ENCODE results near the gene DSCAM. TPM values are rescaled to one million over a fixed set of nuclear protein-coding genes. Genes with fewer than 3 reads are reported as not detected.

DSCAM gene
- polyA plus RNA-seq, 1 donor, result 0.85 TPM

DNA sequence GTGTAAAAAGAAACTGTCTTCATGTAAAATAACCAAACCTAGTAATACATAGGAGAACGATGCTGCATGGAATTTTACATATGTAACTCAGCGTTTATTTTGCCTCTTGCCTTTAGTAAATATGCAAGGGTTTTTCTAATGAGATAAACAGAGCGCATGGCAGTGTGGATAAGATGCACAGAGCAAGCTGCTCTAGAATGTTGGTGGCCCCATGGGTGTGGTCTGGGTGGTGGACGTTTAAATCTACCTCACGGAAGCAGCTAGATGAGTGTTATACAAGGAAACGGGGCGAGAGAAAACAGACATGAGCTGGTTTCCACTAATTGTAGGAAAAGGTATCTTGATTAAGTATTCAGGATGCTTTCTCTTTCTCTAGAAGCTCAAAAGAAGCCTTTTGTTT is 205.9 kb downstream of the DSCAM start:
- H3K4me3 ChIP-seq (ENCODE audit: low read length), result no peak overlapping the region
- no peak overlapping the region for H3K27ac ChIP-seq (ENCODE audit: low read length)
- no peaks in the 10 kb centered on the region for H3K27me3 ChIP-seq (ENCODE audit: control insufficient read depth, insufficient read depth, low read length)
- H3K4me1 ChIP-seq (ENCODE audit: control insufficient read depth, insufficient read depth, low read length), result no peaks in the 10 kb centered on the region
- no peaks in the 10 kb centered on the region for H3K9me3 ChIP-seq (ENCODE audit: control insufficient read depth, low read depth, low read length)
- no peak for DNase-seq
- no peaks in the 10 kb centered on the region for H3K36me3 ChIP-seq (ENCODE audit: control insufficient read depth, insufficient read depth, low read length)
- 68% methylated on average over 3 of the region's 7 CpGs for WGBS (ENCODE audit: insufficient coverage, low lambda C conversion rate)

DNA sequence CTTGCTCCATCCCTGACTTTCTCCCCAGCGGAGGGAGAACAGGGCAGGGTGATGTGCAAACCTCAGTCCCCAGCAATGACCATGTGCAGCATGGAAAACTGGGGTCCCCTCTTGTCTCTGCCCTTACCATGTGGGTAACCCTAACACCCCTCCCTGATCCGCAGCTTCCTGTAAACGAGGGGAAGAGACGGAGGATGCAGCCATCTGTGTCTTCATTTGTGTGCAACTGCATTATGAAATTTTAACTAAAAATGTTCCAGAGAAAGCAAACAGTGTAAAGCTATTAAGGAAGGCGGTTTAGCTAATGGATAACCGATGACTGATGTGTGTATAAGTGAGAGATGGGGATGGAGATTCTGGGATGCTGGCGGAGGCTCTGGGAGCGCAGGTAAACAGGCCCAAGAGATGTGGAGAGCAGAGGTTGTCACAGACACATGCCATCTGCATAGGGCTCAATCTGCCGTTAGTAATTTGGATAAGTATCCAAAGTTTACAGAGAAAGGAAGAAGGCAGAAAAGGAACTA is 206.6 kb downstream of the DSCAM start:
- H3K4me3 ChIP-seq (ENCODE audit: low read length), result no peak overlapping the region
- H3K27ac ChIP-seq (ENCODE audit: low read length), result no peak overlapping the region
- no peaks in the 10 kb centered on the region for H3K36me3 ChIP-seq (ENCODE audit: control insufficient read depth, insufficient read depth, low read length)
- no peaks in the 10 kb centered on the region for H3K9me3 ChIP-seq (ENCODE audit: control insufficient read depth, low read depth, low read length)
- no peaks in the 10 kb centered on the region for H3K27me3 ChIP-seq (ENCODE audit: control insufficient read depth, insufficient read depth, low read length)
- no peaks in the 10 kb centered on the region for H3K4me1 ChIP-seq (ENCODE audit: control insufficient read depth, insufficient read depth, low read length)
- WGBS (ENCODE audit: insufficient coverage, low lambda C conversion rate), result 16% methylated on average over 2 of the region's 9 CpGs
- no peak for DNase-seq

DNA sequence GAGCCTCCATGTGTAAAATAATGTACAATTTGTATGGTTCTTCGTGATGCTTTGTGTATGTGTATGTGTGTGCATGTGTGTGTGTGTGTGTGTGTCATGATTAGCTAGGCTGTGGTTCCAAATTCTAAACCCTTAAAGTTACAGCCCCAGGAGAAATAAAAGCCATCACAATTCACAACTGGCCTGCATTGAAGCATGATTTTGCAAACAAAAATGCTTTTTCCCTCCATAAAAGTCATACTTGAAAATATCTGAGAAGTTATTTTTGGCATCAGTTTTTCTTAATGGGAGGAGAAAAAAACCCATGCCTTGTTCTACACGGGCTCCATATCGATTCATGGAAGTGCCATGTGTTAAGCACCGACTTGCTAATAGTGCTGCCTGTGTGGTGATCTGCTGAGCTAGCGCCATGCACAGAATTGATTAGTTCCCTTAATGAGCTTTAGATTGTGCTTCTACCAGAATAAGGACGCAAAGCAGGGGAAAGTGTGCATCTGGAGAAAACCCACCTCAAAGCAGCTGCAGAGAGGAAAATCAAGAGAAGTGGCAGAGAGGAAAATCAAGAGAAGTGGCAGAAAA is 207.3 kb downstream of the DSCAM start:
- DNase-seq, result no peak
- Histone ChIP-seq H3K9me3 (ENCODE audit: control insufficient read depth, low read depth, low read length) (no peaks in the 10 kb centered on the region), H3K27ac (ENCODE audit: low read length) (no peak overlapping the region), H3K4me3 (ENCODE audit: low read length) (no peak overlapping the region), H3K4me1 (ENCODE audit: control insufficient read depth, insufficient read depth, low read length) (no peaks in the 10 kb centered on the region), H3K36me3 (ENCODE audit: control insufficient read depth, insufficient read depth, low read length) (no peaks in the 10 kb centered on the region), H3K27me3 (ENCODE audit: control insufficient read depth, insufficient read depth, low read length) (no peaks in the 10 kb centered on the region)
- 78% methylated on average over 4 of the region's 6 CpGs for WGBS (ENCODE audit: insufficient coverage, low lambda C conversion rate)

DNA sequence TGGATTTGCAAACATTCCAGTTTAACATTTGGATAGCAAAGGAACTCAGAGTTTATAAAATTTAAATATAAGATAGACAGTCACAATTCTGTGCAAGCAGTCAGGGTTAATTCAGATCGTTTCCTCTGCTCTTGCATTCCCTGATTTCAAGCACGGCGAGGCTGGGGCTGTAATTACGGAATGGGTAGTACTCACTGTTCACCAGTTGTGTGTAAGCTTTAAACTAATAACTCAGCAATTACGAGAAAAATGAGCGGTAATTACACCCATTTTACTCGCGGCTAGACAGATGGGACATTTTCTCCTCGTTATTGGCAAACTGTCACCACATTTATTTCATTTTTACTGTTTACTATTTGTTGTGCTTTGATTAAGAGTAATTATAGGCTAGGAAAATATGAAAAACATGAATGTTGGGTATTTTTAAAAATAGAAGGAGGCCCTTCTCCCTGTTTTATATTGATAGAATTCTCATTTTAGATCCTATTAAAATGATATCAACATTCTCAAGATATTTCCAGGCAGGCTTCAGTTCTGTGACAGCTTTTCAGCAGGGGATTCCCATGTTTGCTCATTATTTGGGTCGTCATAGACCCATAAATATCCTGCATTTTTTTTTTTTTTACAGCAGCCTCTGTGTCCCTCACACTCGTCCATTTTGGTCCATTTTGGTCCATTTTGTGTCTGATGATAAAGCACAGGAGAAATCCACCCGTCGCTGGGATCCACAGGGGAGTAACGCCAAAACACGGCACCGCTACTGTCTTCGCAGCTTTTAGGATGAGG is 208.3 kb downstream of the DSCAM start:
- Histone ChIP-seq H3K27ac (ENCODE audit: low read length) (no peak overlapping the region), H3K4me1 (ENCODE audit: control insufficient read depth, insufficient read depth, low read length) (no peaks in the 10 kb centered on the region), H3K27me3 (ENCODE audit: control insufficient read depth, insufficient read depth, low read length) (no peaks in the 10 kb centered on the region), H3K4me3 (ENCODE audit: low read length) (no peak overlapping the region), H3K9me3 (ENCODE audit: control insufficient read depth, low read depth, low read length) (no peaks in the 10 kb centered on the region), H3K36me3 (ENCODE audit: control insufficient read depth, insufficient read depth, low read length) (no peaks in the 10 kb centered on the region)
- DNase-seq, result no peak
- WGBS (ENCODE audit: insufficient coverage, low lambda C conversion rate), result 79% methylated on average over 7 of the region's 17 CpGs

DNA sequence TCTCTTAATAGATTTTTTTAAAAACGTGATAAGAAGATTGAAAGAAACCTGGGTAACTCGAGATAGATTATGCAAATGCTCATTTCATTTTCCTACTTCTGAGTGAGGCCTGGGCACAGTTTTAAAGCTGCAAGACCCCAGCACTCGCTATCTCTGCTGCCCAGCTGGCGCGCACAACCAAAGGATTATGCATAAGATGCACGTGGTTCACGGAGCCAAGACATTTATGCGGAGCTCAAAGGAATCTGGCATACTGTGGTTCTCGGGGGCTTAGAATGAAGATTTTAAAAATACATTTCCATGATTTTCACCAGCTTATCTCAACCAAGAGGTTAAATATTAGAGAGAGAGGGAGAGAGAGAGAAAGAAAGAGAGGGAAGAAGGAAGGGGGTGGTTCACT is 210.9 kb downstream of the DSCAM start:
- no peaks in the 10 kb centered on the region for H3K36me3 ChIP-seq (ENCODE audit: control insufficient read depth, insufficient read depth, low read length)
- 81% methylated on average over 6 of the region's 9 CpGs for WGBS (ENCODE audit: insufficient coverage, low lambda C conversion rate)
- H3K27me3 ChIP-seq (ENCODE audit: control insufficient read depth, insufficient read depth, low read length), result no peaks in the 10 kb centered on the region
- H3K9me3 ChIP-seq (ENCODE audit: control insufficient read depth, low read depth, low read length), result no peaks in the 10 kb centered on the region
- no peak overlapping the region for H3K4me3 ChIP-seq (ENCODE audit: low read length)
- H3K4me1 ChIP-seq (ENCODE audit: control insufficient read depth, insufficient read depth, low read length), result no peaks in the 10 kb centered on the region
- DNase-seq, result no peak
- no peak overlapping the region for H3K27ac ChIP-seq (ENCODE audit: low read length)

DNA sequence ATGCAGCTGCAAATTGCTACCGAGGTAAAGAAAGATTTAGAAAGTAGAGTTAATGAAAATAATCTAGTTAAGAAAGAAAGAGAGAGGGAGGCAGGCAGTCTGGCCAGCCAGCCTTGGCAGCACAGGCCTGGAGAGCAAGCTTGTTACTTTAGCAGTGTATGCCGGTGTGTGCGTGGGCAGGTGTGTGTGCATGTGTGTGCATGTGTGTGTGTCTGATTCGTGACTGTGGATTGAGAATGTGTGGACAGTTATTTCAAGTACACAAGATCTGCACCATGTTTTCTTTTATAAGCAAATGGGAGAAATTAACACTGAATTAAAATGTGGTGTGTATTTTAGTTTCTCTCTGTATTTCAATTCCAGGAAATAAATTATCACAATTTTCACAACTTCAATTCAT is 211.6 kb downstream of the DSCAM start:
- H3K27me3 ChIP-seq (ENCODE audit: control insufficient read depth, insufficient read depth, low read length), result no peaks in the 10 kb centered on the region
- no peak for DNase-seq
- 67% methylated on average over 1 of the region's 4 CpGs for WGBS (ENCODE audit: insufficient coverage, low lambda C conversion rate)

DNA sequence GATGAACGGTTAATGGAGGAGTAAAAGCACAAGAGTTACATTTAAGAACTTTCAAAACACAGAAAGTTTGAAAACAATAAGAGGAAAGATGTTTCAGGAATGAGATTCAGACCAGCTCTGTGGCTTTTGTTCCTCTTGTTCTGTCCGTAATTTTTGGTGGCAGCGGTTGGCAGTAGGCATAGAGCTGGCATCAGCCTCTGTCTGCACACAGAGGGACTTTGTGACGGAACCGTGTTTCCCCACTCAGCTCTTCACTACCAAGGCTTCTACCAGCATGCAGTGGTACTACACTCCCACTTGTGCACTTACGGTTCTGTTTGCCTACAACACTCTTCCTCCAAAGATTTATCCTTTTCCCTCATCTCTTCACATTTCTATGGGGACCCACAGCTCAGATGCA is 212.8 kb downstream of the DSCAM start:
- H3K36me3 ChIP-seq (ENCODE audit: control insufficient read depth, insufficient read depth, low read length), result no peaks in the 10 kb centered on the region
- DNase-seq, result no peak
- H3K27ac ChIP-seq (ENCODE audit: low read length), result no peak overlapping the region
- 94% methylated on average over 2 of the region's 6 CpGs for WGBS (ENCODE audit: insufficient coverage, low lambda C conversion rate)
- no peaks in the 10 kb centered on the region for H3K4me1 ChIP-seq (ENCODE audit: control insufficient read depth, insufficient read depth, low read length)
- no peak overlapping the region for H3K4me3 ChIP-seq (ENCODE audit: low read length)
- no peaks in the 10 kb centered on the region for H3K27me3 ChIP-seq (ENCODE audit: control insufficient read depth, insufficient read depth, low read length)
- H3K9me3 ChIP-seq (ENCODE audit: control insufficient read depth, low read depth, low read length), result no peaks in the 10 kb centered on the region

More for the DNA sequence above, 211.6 kb downstream of the DSCAM start:
- no peaks in the 10 kb centered on the region for H3K4me1 ChIP-seq (ENCODE audit: control insufficient read depth, insufficient read depth, low read length)
- no peak overlapping the region for H3K27ac ChIP-seq (ENCODE audit: low read length)
- H3K9me3 ChIP-seq (ENCODE audit: control insufficient read depth, low read depth, low read length), result no peaks in the 10 kb centered on the region
- H3K36me3 ChIP-seq (ENCODE audit: control insufficient read depth, insufficient read depth, low read length), result no peaks in the 10 kb centered on the region
- no peak overlapping the region for H3K4me3 ChIP-seq (ENCODE audit: low read length)

DNA sequence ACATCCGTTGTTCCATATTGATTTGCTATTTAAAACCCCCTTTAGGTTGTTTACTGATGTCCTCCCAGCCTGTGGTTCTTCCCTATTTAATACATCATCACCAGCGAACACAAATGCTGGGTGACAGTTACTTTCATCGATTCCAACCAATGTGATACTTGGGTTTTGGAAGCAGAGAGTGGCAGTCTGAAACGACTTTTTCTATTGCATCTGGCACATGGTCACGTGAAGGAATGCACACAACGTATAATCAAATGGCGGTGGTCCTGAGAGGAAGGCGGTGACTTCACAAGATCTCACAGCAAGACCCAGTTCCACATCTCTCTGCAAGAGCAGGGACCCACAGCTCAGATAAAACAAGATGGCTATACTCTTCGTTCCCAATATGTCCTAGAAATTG is 213.9 kb downstream of the DSCAM start:
- WGBS (ENCODE audit: insufficient coverage, low lambda C conversion rate), result 97% methylated on average over 4 of the region's 9 CpGs

DNA sequence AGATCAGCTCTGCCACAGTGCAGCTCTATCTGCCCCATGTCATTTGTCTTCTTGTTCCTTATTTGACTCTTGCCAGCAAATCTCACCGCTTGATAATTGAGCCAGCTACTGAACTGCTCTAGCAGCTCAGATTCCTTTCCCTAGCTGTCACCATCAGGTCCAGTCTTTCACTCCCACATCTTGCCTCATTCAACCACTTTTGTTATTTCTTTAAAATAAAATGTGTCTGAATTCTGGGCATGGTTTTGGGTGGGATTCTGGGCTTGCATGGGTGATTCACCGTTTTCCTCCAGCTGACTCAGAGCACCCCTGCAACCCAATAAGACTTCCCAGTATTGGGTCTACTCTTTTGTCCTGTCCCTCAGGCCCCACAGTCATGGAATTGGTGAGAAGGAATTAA is 215.7 kb downstream of the DSCAM start:
- no peak overlapping the region for H3K4me3 ChIP-seq (ENCODE audit: low read length)
- no peak for DNase-seq
- WGBS (ENCODE audit: insufficient coverage, low lambda C conversion rate), result no CpG with 5 or more reads among the region's 2 CpGs
- H3K27ac ChIP-seq (ENCODE audit: low read length), result no peak overlapping the region
- H3K36me3 ChIP-seq (ENCODE audit: control insufficient read depth, insufficient read depth, low read length), result no peaks in the 10 kb centered on the region
- H3K9me3 ChIP-seq (ENCODE audit: control insufficient read depth, low read depth, low read length), result no peaks in the 10 kb centered on the region
- no peaks in the 10 kb centered on the region for H3K27me3 ChIP-seq (ENCODE audit: control insufficient read depth, insufficient read depth, low read length)
- no peaks in the 10 kb centered on the region for H3K4me1 ChIP-seq (ENCODE audit: control insufficient read depth, insufficient read depth, low read length)

More for the DNA sequence above, 213.9 kb downstream of the DSCAM start:
- Histone ChIP-seq H3K36me3 (ENCODE audit: control insufficient read depth, insufficient read depth, low read length) (no peaks in the 10 kb centered on the region), H3K4me1 (ENCODE audit: control insufficient read depth, insufficient read depth, low read length) (no peaks in the 10 kb centered on the region), H3K27me3 (ENCODE audit: control insufficient read depth, insufficient read depth, low read length) (no peaks in the 10 kb centered on the region), H3K4me3 (ENCODE audit: low read length) (no peak overlapping the region), H3K27ac (ENCODE audit: low read length) (no peak overlapping the region), H3K9me3 (ENCODE audit: control insufficient read depth, low read depth, low read length) (no peaks in the 10 kb centered on the region)
- DNase-seq, result no peak

DNA sequence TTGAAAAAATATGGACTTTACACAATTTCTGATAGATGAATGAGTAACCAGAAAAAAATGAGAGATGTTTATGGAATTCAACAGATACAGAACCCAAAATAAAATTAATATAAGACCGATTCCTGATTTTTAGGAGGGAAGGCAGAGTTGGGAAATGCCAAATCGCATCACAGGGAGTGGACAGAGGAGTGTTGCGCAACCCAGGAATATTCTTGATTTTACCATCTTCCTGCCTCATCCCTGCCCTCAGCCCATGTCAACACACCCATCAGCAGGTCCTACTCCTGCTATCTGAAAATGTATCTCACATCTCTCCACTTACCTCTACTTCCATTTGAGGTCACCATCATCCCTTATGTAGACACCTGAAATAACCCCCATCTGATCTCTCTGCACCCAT is 221.0 kb downstream of the DSCAM start:
- no CpG with 5 or more reads among the region's 3 CpGs for WGBS (ENCODE audit: insufficient coverage, low lambda C conversion rate)
- DNase-seq, result no peak
- Histone ChIP-seq H3K36me3 (ENCODE audit: control insufficient read depth, insufficient read depth, low read length) (no peaks in the 10 kb centered on the region), H3K4me3 (ENCODE audit: low read length) (no peak overlapping the region), H3K4me1 (ENCODE audit: control insufficient read depth, insufficient read depth, low read length) (no peaks in the 10 kb centered on the region), H3K9me3 (ENCODE audit: control insufficient read depth, low read depth, low read length) (no peaks in the 10 kb centered on the region), H3K27ac (ENCODE audit: low read length) (no peak overlapping the region), H3K27me3 (ENCODE audit: control insufficient read depth, insufficient read depth, low read length) (no peaks in the 10 kb centered on the region)

Measured in large intestine (tissue), 3 donors.